Activated T-helper 17 cell treated with anti-CD3 and anti-CD28 coated beads, Interleukin-2, amount 50 U/mL, for 72 hours (primary cell): ENCODE results near the gene RING1. TPM values are rescaled to one million over a fixed set of nuclear protein-coding genes. Genes with fewer than 3 reads are reported as not detected.

ENCODE experiments used
- ATAC-seq: fragments of 150-1000 bp; cut with Tn5 transposase; replicated peaks from 2 replicates; pipeline ENCODE4 v1.10.0; 2021; ENCODE audit warnings: mild to moderate bottlenecking, moderate library complexity
- H3K27ac Mint-ChIP-seq: one replicate; pipeline ENCODE4 v1.8.0; 2022; ENCODE audit warnings: mixed read lengths
- H3K27me3 Mint-ChIP-seq: one replicate; pipeline ENCODE4 v1.8.0; 2022; ENCODE audit warnings: mixed read lengths
- H3K36me3 Mint-ChIP-seq: one replicate; pipeline ENCODE4 v1.8.0; 2022; ENCODE audit warnings: low read depth, mild to moderate bottlenecking, mixed read lengths
- H3K4me1 Mint-ChIP-seq: one replicate; pipeline ENCODE4 v1.8.0; 2022; ENCODE audit warnings: mixed read lengths
- H3K4me3 Mint-ChIP-seq: one replicate; pipeline ENCODE4 v1.8.0; 2022; ENCODE audit warnings: mild to moderate bottlenecking, mixed read lengths
- H3K9me3 Mint-ChIP-seq: one replicate; pipeline ENCODE4 v1.8.0; 2022; ENCODE audit warnings: mixed read lengths
- total RNA-seq, 2 donors: library from RNA; stranded (reverse); gene quantifications; one replicate each; pipeline ENCODE4 v1.2.3, GENCODE V29; 2022

The RING1 gene
- total RNA-seq, 2 donors from 2014 or later = 22.7 to 25.1 TPM

DNA sequence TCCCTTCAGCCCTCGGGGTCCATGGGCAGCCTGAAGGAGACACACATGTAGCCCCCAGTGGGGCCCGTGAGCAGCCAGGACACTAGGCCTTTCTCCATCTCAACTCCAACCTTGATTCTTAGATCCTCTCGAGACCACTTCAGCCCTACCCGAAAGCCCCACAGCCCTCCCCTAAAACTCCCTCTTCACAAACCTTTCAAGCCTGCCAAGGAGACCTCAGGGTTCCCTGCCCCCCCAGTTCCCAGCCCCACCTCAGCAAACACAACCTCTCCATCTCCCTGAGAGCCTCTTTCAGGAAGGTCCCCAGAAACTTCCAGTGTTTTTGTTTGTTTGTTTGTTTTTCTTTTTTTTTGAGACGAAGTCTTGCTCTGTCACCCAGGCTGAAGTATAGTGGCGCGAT lies 27.2 kb upstream of the RING1 start:
- no peak overlapping the region for H3K27ac Mint-ChIP-seq
- H3K4me1 Mint-ChIP-seq = peaks cover 24% of the 10 kb centered on the region
- no peak for ATAC-seq
- no peaks in the 10 kb centered on the region for H3K27me3 Mint-ChIP-seq
- H3K36me3 Mint-ChIP-seq = peaks cover 6% of the 10 kb centered on the region
- H3K4me3 Mint-ChIP-seq = no peak overlapping the region
- peaks cover 14% of the 10 kb centered on the region for H3K9me3 Mint-ChIP-seq

DNA sequence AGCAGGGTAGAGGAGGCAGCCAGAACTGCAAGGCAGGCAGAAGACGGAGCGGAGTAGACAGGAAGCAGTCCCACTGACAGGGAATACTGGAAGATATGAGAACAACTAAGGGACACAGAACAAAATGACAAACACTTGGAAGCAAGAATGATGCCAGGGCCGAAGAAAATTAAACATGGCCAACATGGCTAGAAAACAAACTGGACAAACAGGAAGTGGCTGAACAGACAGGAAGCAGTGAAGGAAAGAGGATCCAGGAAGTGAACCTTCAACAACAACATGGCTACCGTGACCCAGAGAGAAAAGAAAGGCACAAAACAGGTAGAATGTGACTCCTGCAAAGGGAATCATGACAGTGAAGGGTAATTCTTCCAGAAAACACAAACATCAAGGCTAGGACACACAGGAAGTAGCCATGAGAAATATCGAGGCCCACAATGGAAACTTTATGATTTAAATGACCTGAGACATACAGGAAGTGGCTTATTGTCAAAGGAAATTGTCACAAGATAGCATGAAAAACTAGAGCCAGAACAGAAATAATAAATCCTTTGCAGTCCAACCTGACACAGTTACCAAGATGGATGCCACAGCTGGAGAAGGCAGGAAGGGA lies 25.1 kb upstream of the RING1 start:
- Mint-ChIP-seq H3K4me3 (peak overlapping the region; percentile 74), H3K27me3 (peaks cover 13% of the 10 kb centered on the region), H3K27ac (peak overlapping the region; percentile 87), H3K36me3 (peaks cover 6% of the 10 kb centered on the region), H3K4me1 (peaks cover 33% of the 10 kb centered on the region), H3K9me3 (peaks cover 14% of the 10 kb centered on the region)
- ATAC-seq = peak; percentile 52

DNA sequence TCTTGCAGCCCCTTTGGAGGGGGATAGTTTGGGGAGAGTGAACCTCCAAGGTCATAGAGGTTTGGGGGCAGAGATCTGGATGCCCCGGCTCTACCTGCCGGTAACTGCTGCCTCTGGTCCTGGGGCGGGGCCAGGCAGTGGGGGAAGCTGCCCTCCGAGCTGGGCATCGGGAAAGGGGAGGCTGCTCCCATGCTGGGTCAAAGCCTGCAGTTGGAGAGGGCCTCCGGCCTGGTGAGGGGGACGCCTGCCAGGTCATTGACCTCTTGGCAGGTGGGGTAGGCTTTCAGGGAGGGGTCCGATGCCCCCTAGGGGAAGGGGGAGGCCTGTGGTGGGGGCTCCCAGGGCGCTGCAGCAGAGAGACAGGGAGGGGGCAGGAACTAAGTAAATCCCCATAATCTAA lies 23.1 kb upstream of the RING1 start:
- no peak for ATAC-seq
- Mint-ChIP-seq H3K4me3 (no peak overlapping the region), H3K27me3 (peaks cover 19% of the 10 kb centered on the region), H3K36me3 (peaks cover 6% of the 10 kb centered on the region), H3K27ac (peak overlapping the region; percentile 65), H3K9me3 (peaks cover 14% of the 10 kb centered on the region), H3K4me1 (peaks cover 33% of the 10 kb centered on the region)

DNA sequence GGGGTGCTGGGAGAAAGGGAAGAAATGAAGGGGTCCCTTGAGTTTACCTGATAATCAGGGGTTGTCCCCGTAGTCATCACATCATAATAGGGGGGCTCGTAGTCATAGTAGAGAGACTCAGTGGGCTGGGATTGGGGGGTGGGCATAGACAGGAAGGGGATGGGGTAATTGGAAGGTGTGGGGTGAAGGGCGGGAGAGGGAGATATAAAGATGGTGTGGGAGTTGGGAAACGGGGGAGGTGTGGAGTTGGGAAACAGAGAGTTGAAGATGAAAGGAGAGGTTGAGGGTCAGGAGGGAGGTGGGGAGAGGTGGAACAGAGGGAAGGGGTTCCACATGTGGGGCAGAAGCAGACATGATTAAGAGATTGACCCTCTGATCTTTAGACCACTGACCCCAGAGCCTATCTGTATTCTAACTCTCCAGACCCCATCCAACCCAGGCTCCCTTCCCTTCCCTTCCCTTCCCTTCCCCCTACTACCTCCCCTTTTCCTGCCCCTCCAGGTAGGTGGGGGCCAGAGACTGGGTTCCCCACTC lies 22.6 kb upstream of the RING1 start:
- H3K36me3 Mint-ChIP-seq = peaks cover 6% of the 10 kb centered on the region
- peaks cover 22% of the 10 kb centered on the region for H3K27me3 Mint-ChIP-seq
- H3K9me3 Mint-ChIP-seq = peaks cover 14% of the 10 kb centered on the region
- no peak for ATAC-seq
- peaks cover 33% of the 10 kb centered on the region for H3K4me1 Mint-ChIP-seq
- no peak overlapping the region for H3K27ac Mint-ChIP-seq
- H3K4me3 Mint-ChIP-seq = no peak overlapping the region

DNA sequence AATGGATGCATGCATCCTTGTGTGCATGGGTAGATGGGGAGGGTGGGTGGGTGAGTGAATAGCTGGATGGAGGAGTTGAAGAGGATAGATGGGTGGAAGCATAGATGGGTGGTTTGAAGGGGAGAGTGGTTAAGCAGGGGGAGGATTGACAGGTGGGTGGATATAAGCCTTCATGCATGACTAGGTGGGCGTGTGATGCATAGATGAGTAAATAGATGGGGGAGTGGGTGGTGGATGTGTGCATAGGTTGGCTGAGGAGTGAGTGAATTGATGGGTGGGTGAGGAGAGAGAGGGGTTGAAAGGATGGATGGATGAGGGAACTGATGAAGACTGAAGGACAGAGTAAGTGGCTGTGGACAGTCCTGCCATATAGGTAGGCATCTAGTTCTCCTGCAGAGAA lies 20.5 kb upstream of the RING1 start:
- Mint-ChIP-seq H3K4me3 (no peak overlapping the region), H3K36me3 (peaks cover 6% of the 10 kb centered on the region), H3K27ac (no peak overlapping the region), H3K27me3 (peaks cover 30% of the 10 kb centered on the region), H3K4me1 (peaks cover 30% of the 10 kb centered on the region), H3K9me3 (peaks cover 11% of the 10 kb centered on the region)
- ATAC-seq = no peak

DNA sequence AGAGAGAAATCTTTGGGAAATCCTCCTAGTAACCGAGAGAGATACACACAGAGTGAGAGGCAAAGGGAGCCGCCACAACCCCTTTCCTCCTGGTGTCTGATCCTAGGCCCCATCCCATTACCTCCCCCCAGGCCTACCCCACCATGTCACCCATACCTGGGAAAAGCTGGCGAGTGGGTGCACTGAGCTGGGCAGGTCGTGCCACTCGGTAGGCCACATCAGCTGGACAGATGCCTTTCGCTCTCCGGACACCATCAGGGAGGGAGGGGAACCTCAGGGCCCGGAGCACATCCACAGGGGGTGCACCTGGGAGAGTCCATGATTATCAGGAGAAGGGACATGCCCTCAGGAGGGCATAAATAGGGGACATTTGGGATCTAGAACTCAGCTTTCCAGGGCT lies 19.1 kb upstream of the RING1 start:
- Mint-ChIP-seq H3K4me3 (no peak overlapping the region), H3K9me3 (no peaks in the 10 kb centered on the region), H3K36me3 (peaks cover 7% of the 10 kb centered on the region), H3K27ac (no peak overlapping the region), H3K4me1 (peaks cover 22% of the 10 kb centered on the region), H3K27me3 (peaks cover 30% of the 10 kb centered on the region)
- ATAC-seq = no peak

DNA sequence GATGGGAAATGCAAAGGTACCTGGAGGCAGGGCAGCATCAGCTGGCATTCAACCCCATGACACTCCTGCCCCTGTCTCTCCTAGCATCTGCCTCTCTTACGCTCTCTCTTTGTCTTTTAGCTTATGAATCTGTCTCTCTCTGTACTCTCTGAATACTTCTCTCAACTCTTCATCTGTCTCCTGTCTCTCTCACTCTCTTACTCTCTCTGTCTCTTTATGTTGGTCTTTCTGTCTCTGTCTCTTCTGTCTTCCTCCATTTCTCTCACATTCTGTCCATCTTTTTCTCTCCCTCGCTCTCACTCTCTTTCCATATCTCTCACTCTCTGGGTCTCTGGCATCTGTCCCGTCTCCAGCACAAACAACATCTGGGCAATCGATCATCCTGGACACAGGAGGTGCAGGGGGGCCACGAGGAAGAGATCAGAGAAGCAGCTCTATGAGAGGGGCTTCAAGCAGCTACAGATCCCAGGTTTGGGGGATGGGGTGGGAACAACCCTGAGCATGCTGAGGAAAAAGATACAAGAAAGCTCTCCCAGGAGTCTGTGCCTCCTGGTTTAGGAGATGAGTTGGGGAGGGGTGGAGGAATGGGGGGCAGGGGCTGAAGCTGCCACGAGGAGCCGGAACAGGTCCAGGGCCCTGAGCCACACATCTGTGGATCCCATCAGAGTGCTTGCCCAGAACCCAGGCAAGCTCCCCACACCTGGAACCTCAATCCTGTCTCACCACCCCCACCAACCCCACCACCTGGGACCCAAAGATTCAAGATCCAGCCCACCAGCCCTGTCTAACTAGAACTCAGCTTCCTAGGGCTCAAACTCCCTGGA lies 18.5 kb upstream of the RING1 start:
- peaks cover 15% of the 10 kb centered on the region for H3K4me1 Mint-ChIP-seq
- H3K27ac Mint-ChIP-seq = no peak overlapping the region
- peaks cover 30% of the 10 kb centered on the region for H3K27me3 Mint-ChIP-seq
- H3K4me3 Mint-ChIP-seq = no peak overlapping the region
- no peak for ATAC-seq
- H3K36me3 Mint-ChIP-seq = peaks cover 14% of the 10 kb centered on the region
- no peaks in the 10 kb centered on the region for H3K9me3 Mint-ChIP-seq

DNA sequence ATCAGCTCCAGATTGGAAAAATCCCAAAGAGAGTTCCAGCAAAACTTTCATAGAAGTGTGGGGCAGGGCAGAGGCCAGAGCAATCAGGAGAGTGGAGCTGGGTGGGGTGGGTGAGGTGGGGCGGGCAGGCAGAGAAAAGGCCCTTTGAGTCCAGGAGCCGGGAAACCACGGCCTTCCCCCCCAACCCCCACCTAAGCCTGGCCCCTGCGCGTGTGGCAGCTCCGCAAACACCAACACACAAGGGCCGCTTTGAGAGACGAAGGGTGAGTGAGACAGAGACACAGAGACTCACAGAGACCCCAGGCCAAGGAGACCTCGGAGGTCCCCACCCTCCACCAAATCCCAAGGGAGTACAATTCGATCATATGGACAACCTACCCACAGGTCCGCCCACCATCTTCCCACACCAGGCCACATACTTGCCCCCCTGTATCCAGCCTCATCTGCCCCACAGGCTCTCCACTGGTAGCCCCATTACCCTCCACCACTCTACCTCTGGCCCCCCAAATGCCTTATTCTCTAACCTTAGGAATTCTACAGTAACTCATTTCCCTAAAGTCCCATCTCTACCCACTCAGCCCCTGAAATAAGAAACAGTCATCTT lies 17.7 kb upstream of the RING1 start:
- peaks cover 21% of the 10 kb centered on the region for H3K36me3 Mint-ChIP-seq
- H3K4me1 Mint-ChIP-seq = peaks cover 14% of the 10 kb centered on the region
- no peak for ATAC-seq

DNA sequence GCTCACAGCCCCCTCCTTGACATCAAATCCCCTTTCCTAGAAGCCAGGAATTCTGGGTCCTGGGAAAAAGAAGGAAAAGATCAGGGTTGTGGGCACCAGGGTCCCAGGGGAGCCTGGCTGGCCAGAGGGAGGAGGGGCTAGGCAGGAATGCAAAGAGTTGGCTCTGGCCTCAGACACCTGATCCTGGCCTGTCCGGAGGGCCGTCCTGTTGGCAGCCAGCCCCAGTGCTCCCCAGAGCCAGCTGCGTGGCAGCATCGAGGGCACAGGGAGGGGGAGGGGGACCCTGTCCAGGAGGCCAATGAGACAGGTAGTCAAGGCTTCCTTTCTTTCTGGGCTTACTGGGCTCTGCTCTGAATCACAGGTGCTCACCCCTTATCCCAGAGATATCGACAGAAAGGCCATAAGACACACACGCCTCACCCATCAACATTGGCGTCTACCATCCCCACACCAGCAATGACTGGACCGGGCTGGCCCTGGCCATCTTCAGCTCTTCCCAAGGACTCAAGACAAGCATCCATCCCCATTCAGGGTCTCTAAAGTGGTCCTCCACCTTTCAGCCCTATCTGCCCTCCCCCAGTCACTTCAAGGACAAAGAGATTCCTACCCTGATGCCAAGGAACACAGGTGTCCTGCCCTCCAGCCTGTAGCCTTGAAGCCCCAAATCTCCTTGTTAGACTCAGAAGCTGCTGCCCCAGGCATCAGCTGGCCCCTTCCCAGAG lies 16.8 kb upstream of the RING1 start:
- Mint-ChIP-seq H3K27me3 (peaks cover 29% of the 10 kb centered on the region), H3K36me3 (peaks cover 31% of the 10 kb centered on the region), H3K4me1 (peaks cover 14% of the 10 kb centered on the region), H3K9me3 (no peaks in the 10 kb centered on the region), H3K27ac (no peak overlapping the region), H3K4me3 (no peak overlapping the region)
- no peak for ATAC-seq

More for the DNA sequence above, 17.7 kb upstream of the RING1 start:
- H3K27me3 Mint-ChIP-seq = peaks cover 30% of the 10 kb centered on the region
- H3K4me3 Mint-ChIP-seq = no peak overlapping the region
- no peak overlapping the region for H3K27ac Mint-ChIP-seq
- no peaks in the 10 kb centered on the region for H3K9me3 Mint-ChIP-seq

DNA sequence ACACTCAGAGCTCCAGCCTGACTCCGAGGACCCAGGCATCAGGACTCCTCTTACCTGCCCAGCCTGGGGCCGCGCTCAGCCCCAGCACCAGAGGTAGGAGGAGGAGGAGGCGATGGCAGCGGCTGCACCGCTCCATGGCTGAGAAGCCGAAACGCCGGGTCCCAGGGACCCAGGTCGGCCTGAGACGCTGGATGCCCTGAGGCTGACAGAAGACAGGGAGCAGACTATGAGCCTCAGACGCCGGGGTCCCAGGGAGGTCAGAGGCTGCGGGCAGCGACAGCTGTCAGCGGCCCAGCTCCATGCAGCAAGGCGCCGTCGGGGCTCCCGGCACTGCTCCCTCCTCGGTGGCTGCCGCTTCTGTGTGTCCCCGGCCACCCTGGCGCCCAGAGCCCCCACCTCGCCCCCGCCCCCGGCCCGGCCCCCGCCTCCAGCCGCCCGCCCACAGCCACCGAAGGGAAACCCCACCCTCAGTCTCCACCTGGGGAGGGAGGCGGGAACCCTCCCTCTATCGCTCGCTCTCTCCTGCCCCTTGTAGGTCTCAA lies 16.1 kb upstream of the RING1 start, which contains the start of gene COL11A2:
Gene COL11A2, minus strand, starts transcription at position 363 of the 542 bp plus-strand sequence. Its CDS starts 227 bp downstream, at position 136.
- peaks cover 37% of the 10 kb centered on the region for H3K36me3 Mint-ChIP-seq
- H3K9me3 Mint-ChIP-seq = no peaks in the 10 kb centered on the region
- no peak within 1 kb of the TSS for H3K27ac Mint-ChIP-seq
- peaks cover 26% of the 10 kb centered on the region for H3K27me3 Mint-ChIP-seq
- ATAC-seq = peak; percentile 25
- peaks cover 14% of the 10 kb centered on the region for H3K4me1 Mint-ChIP-seq
- peak within 1 kb of the TSS; percentile 60 for H3K4me3 Mint-ChIP-seq

DNA sequence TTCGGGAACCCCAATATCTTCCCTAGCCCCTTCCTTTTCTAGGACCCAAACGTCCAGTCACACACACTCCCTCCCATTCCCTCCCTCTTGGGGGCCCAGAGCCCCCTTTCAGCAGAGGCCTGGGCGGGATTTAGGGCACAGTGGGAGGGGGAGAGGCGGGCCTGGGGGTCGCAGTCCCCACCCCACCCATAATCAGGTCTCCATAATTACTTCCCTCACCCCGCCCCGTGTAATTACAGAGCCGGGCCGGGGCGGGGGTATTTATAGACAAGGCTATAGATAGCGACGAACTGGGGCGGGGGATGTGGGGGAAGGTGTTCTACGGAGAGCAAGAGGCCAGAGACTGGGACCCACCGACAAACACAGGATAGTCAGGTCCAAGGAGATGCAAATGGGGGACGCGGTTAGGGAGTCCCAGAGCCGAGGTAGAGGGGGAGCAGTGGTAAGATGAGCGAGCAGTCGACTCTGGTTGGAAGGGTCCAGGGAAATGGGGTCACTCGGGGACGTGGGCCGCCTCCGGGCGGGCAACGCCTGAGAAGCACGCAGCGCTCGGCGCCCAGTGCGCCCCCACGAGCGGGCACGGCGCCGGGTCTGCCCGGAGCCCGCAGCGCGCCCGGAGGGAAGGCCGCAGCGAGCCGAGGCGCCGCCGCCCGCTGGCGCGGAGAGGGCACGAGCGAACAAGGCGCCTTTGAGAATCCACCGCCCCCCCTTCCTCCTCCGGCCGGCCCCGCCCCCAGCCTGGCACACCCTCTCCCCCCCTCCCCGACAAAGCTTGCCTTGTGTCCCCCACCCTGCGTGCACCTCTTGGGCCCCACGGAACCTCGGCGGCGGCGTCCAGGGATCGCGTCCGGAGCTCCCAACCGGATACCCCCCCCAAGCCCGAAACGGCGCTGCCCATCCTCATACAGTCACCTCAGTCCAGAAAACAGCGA lies 15.4 kb upstream of the RING1 start:
- Mint-ChIP-seq H3K4me1 (peaks cover 10% of the 10 kb centered on the region), H3K36me3 (peaks cover 45% of the 10 kb centered on the region), H3K27me3 (peaks cover 19% of the 10 kb centered on the region), H3K4me3 (peak overlapping the region; percentile 60), H3K27ac (no peak overlapping the region), H3K9me3 (no peaks in the 10 kb centered on the region)
- peak; percentile 8 for ATAC-seq

DNA sequence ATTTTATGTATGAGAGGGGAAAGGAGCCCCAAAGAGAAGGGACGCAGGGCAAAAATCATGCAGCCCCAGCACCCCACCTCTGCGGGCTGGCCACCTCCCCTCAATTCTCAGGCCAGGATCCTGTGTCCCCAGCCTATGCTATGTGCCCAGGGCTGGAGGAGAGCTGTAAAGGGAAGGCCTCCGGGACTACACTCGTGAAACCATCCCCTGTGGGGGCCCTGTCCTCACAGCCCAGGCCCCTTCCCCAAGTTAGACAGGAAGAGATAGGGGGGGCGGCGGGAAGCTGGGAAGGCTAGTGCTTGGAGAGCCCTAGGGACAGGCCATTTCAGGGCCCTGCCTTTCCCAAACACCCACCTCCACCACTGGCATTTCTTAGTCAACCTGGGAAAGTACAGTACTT lies 14.7 kb upstream of the RING1 start:
- Mint-ChIP-seq H3K4me1 (peaks cover 15% of the 10 kb centered on the region), H3K27me3 (peaks cover 17% of the 10 kb centered on the region), H3K27ac (no peak overlapping the region), H3K4me3 (peak overlapping the region; percentile 60), H3K36me3 (peaks cover 51% of the 10 kb centered on the region), H3K9me3 (no peaks in the 10 kb centered on the region)
- ATAC-seq = peak; percentile 18

DNA sequence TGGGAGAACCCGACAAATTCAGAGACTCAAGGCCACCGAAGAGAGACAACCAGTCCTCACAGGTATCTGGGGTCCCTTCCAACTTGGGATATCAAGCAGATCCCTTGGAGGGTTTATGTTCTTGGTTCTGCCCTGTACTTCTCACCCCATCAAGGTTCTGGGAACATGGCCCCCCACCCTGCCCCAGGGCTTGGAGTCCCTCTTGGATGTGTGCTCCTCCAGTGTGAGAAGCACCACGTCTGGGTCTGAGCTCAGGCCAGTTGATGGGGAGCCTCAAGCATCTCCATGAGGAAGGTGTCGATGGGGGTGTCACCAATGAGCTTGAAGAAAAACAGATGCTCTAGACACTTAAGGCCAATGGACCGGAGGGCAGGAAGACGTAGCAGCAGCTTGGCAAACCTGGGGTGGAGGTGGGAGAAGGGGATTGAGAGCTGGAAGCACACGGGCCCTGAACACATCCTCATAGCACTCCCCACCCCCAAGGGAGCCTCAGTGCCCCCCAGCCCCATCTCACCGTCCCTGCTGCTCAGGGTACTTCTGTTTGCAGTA lies 13.8 kb upstream of the RING1 start:
- ATAC-seq = no peak
- Mint-ChIP-seq H3K27ac (no peak overlapping the region), H3K4me3 (no peak overlapping the region), H3K27me3 (peaks cover 16% of the 10 kb centered on the region), H3K9me3 (no peaks in the 10 kb centered on the region), H3K36me3 (peaks cover 57% of the 10 kb centered on the region), H3K4me1 (peaks cover 20% of the 10 kb centered on the region)
